Cardiac fibroblast (primary cell): Measurements from ENCODE around the gene PLA2G4B.

Experiments used
- DNase-seq, 2 donors: peaks; one replicate each; pipeline versions ENCODE4 v3.0.0 to v3.0.0-alpha.2; 2010; ENCODE audit warnings: low read depth in 2 of 2
- H3K4me3 ChIP-seq, 2 donors: replicated peaks in 1 of 2; 1 replicate in 1 of 2; 2 replicates in 1 of 2; pipeline ENCODE4 v1.5.1; 2011; ENCODE audit warnings: low read depth in 2 of 2, low read length in 2 of 2, mild to moderate bottlenecking in 2 of 2, moderate library complexity in 1 of 2
- TF ChIP-seq, protein P1 (sequence below): IDR thresholded peaks from one replicate; pipeline ENCODE4 v1.5.1; 2011; ENCODE audit warnings: low read depth, mild to moderate bottlenecking, low read length, inconsistent platforms

PLA2G4B gene

DNA sequence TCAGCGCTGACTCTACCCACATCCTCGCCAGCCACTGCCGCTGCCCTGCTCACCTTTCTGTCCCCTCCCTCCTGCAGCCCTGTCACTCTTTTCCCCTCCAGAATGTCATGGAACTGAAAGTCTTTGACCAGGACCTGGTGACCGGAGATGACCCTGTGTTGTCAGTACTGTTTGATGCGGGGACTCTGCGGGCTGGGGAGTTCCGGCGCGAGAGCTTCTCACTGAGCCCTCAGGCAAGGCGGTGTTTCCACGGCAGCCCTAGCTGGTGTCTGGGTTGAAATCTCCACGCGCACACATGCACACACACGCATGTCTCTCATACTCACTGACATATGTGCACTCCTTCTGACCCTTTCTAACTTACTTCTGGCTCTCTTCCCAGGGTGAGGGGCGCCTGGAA, 2.0 kb downstream of the PLA2G4B start:
- TF ChIP-seq, protein P1, sequence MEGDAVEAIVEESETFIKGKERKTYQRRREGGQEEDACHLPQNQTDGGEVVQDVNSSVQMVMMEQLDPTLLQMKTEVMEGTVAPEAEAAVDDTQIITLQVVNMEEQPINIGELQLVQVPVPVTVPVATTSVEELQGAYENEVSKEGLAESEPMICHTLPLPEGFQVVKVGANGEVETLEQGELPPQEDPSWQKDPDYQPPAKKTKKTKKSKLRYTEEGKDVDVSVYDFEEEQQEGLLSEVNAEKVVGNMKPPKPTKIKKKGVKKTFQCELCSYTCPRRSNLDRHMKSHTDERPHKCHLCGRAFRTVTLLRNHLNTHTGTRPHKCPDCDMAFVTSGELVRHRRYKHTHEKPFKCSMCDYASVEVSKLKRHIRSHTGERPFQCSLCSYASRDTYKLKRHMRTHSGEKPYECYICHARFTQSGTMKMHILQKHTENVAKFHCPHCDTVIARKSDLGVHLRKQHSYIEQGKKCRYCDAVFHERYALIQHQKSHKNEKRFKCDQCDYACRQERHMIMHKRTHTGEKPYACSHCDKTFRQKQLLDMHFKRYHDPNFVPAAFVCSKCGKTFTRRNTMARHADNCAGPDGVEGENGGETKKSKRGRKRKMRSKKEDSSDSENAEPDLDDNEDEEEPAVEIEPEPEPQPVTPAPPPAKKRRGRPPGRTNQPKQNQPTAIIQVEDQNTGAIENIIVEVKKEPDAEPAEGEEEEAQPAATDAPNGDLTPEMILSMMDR: no peak
- no peak for DNase-seq
- H3K4me3 ChIP-seq: no peak overlapping the region

DNA sequence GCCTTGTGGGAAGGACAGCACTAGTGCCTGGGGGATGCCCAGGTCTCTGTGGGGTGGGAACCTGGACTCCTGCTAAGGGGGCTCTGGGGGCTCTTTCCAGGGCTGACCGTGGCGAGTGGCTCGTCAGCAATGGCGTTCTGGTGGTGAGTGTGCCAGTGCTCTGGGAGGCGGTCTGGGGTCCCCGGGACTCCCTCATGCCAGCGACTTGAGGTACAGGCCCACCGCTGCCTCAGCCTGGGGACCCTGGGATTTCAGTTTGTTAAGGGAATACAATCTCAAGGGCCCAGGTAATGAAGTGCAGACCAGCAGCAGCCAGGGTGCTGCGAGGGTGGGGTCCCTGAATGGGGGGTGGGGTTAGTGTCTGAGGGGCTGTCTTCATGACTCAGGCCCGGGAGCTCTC, 2.5 kb downstream of the PLA2G4B start:
- H3K4me3 ChIP-seq: no peak overlapping the region
- TF ChIP-seq, protein P1: no peak

DNA sequence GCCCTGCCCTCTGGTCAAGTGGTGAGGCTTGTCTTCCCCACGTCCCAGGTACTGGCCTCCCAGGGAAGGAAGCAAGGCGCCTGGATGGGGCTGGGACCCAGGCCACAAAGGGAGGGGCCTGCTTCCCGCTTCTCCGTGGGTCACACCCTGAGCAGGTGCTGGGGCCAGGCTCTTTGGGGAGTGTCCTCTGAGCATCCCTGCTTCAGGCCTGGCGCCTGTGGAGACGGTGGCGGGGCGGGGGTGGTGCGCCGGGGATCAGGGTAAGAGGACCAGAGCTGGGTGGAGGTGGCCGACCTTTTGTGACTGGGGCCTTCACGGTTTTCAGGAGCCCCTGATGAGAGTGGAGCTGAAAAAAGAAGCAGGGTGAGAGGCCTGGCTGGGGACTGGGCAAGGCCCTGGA, 3.6 kb downstream of the PLA2G4B start:
- DNase-seq: no peak
- TF ChIP-seq, protein P1: no peak
- H3K4me3 ChIP-seq: no peak overlapping the region

More for the DNA sequence above, 2.5 kb downstream of the PLA2G4B start:
- DNase-seq: no peak

DNA sequence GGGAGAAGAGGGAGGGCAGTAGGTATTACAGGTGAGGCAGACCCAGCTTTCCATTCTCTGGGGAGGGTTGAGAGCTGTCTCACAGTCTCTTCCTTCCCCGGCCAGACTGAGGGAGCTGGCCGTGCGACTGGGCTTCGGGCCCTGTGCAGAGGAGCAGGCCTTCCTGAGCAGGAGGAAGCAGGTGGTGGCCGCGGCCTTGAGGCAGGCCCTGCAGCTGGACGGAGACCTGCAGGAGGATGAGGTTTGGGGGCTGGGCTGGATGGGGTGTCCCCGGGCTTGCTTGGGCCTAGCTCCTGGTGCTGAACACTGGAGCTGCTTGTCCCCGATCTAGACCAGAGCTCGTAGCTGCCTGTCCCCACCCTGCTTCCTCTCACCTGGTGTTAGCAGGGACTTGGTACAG, 4.9 kb downstream of the PLA2G4B start:
- no peak overlapping the region for H3K4me3 ChIP-seq
- DNase-seq: no peak
- TF ChIP-seq, protein P1: no peak

DNA sequence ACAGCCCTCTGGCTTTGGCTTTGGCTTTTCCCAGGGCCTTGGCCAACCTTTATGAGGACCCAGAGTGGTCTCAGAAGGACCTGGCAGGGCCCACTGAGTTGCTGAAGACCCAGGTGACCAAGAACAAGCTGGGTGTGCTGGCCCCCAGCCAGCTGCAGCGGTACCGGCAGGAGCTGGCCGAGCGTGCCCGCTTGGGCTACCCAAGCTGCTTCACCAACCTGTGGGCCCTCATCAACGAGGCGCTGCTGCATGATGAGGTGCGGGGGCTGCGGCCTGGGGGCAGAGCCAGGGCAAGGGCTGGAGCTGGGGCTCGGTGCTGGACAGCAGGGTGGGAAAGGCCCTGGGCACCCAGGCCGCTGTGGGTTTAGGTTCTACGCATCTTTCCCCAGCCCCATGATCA, 6.2 kb downstream of the PLA2G4B start:
- TF ChIP-seq, protein P1: no peak
- no peak for DNase-seq
- no peak overlapping the region for H3K4me3 ChIP-seq

DNA sequence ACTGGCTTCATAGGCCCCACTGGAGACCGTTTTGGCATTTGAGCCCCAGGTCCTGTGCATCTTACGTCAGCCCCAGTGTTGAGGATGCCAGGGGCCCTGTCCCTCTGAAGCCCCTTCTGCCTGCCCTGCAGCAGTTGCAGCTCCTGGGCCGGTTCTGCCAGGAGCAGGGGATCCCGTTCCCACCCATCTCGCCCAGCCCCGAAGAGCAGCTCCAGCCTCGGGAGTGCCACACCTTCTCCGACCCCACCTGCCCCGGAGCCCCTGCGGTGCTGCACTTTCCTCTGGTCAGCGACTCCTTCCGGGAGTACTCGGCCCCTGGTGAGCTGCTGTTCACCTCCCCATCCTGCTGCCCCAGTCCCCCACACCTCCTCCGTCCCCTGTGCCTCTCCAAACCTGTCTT, 8.6 kb downstream of the PLA2G4B start:
- no peak for DNase-seq
- no peak overlapping the region for H3K4me3 ChIP-seq
- TF ChIP-seq, protein P1: no peak

DNA sequence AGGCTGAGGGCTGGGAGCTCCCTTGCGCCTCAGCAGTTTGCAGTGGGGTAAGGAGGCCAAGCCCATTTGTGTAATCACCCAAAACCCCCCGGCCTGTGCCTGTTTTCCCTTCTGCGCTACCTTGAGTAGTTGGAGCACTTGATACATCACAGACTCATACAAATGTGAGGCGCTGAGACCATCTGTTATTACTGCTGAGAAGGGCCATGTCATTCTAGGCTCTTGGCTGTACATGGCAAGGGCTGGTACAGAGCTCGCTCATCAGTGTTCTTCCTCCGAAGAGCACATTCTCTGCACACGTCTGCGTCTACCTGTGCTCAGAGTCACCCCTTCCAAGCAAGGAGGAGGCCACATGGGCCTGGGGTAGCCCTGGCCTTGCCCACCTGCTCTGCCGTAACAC, 9.3 kb downstream of the PLA2G4B start:
- TF ChIP-seq, protein P1: no peak

More for the DNA sequence above, 9.3 kb downstream of the PLA2G4B start:
- H3K4me3 ChIP-seq: no peak overlapping the region
- DNase-seq: no peak
